ENCODE results near the gene SVEP1. TPM values are rescaled to one million over a fixed set of nuclear protein-coding genes. Genes with fewer than 3 reads are reported as not detected.
"Not testable (repeated sequence)": the region's sequence is repeated elsewhere in the genome, so short reads cannot be mapped to it uniquely, and the experiment has no call there.

Gene SVEP1
- total RNA-seq, 1 donor from 2014 or later: not detected

- intact Hi-C loops (cut with micrococcal nuclease): no loop called here
- Mint-ChIP-seq H3K27me3 (ENCODE audit: insufficient read depth) (no peaks in the 10 kb centered on the region), H3K36me3 (ENCODE audit: low read depth) (no peaks in the 10 kb centered on the region), H3K4me3 (no peak overlapping the region), H3K9me3 (no peaks in the 10 kb centered on the region), H3K27ac (no peak overlapping the region), H3K4me1 (ENCODE audit: low read depth) (no peaks in the 10 kb centered on the region)
- no peak for DNase-seq (ENCODE audit: low spot score)
Measured at GRCh38 chr9:110408598-110408997, 170.9 kb downstream of the SVEP1 start.

- DNase-seq (ENCODE audit: low spot score): no peak
- Mint-ChIP-seq H3K36me3 (ENCODE audit: low read depth) (no peaks in the 10 kb centered on the region), H3K9me3 (no peaks in the 10 kb centered on the region), H3K4me1 (ENCODE audit: low read depth) (no peaks in the 10 kb centered on the region), H3K4me3 (no peak overlapping the region), H3K27me3 (ENCODE audit: insufficient read depth) (peaks cover 5% of the 10 kb centered on the region), H3K27ac (no peak overlapping the region)
- intact Hi-C loops (cut with micrococcal nuclease): no loop called here
Measured at GRCh38 chr9:110405858-110406443, 173.6 kb downstream of the SVEP1 start.

GRCh38 chr9:110404473-110404872 lies 175.1 kb downstream of the SVEP1 start:
- Mint-ChIP-seq H3K4me3 (no peak overlapping the region), H3K4me1 (ENCODE audit: low read depth) (no peaks in the 10 kb centered on the region), H3K27ac (no peak overlapping the region), H3K27me3 (ENCODE audit: insufficient read depth) (peaks cover 5% of the 10 kb centered on the region), H3K9me3 (no peaks in the 10 kb centered on the region), H3K36me3 (ENCODE audit: low read depth) (no peaks in the 10 kb centered on the region)
- intact Hi-C loops (cut with micrococcal nuclease): loop anchor here (5.0 kb wide), 1 partner anchor 123 kb away; no protein-coding TSS in a partner anchor
- DNase-seq (ENCODE audit: low spot score): no peak

- no peak overlapping the region for H3K4me3 Mint-ChIP-seq
- no peaks in the 10 kb centered on the region for H3K36me3 Mint-ChIP-seq (ENCODE audit: low read depth)
- no peaks in the 10 kb centered on the region for H3K9me3 Mint-ChIP-seq
- no peak for DNase-seq (ENCODE audit: low spot score)
- peaks cover 5% of the 10 kb centered on the region for H3K27me3 Mint-ChIP-seq (ENCODE audit: insufficient read depth)
- intact Hi-C loops (cut with micrococcal nuclease): loop anchor here (5.0 kb wide), 1 partner anchor 127 kb away; no protein-coding TSS in a partner anchor
- no peak overlapping the region for H3K27ac Mint-ChIP-seq
- H3K4me1 Mint-ChIP-seq (ENCODE audit: low read depth): no peaks in the 10 kb centered on the region
Measured at GRCh38 chr9:110399983-110400382, 179.6 kb downstream of the SVEP1 start.

GRCh38 chr9:110398992-110399391 lies 180.5 kb downstream of the SVEP1 start:
- H3K4me1 Mint-ChIP-seq (ENCODE audit: low read depth); intact Hi-C loops (cut with micrococcal nuclease); H3K27me3 Mint-ChIP-seq (ENCODE audit: insufficient read depth); DNase-seq (ENCODE audit: low spot score); H3K9me3 Mint-ChIP-seq; H3K36me3 Mint-ChIP-seq (ENCODE audit: low read depth); H3K4me3 Mint-ChIP-seq; H3K27ac Mint-ChIP-seq: not testable (repeated sequence)

GRCh38 chr9:110391826-110392485 lies 187.6 kb downstream of the SVEP1 start:
- no peak overlapping the region for H3K27ac Mint-ChIP-seq
- no peaks in the 10 kb centered on the region for H3K9me3 Mint-ChIP-seq
- intact Hi-C loops (cut with micrococcal nuclease): no loop called here
- no peak for DNase-seq (ENCODE audit: low spot score)
- no peaks in the 10 kb centered on the region for H3K36me3 Mint-ChIP-seq (ENCODE audit: low read depth)
- no peak overlapping the region for H3K4me3 Mint-ChIP-seq
- no peaks in the 10 kb centered on the region for H3K27me3 Mint-ChIP-seq (ENCODE audit: insufficient read depth)
- H3K4me1 Mint-ChIP-seq (ENCODE audit: low read depth): no peaks in the 10 kb centered on the region

GRCh38 chr9:110389148-110389750 lies 190.3 kb downstream of the SVEP1 start:
- Mint-ChIP-seq H3K4me1 (ENCODE audit: low read depth) (no peaks in the 10 kb centered on the region), H3K27me3 (ENCODE audit: insufficient read depth) (no peaks in the 10 kb centered on the region), H3K4me3 (no peak overlapping the region), H3K27ac (no peak overlapping the region), H3K36me3 (ENCODE audit: low read depth) (no peaks in the 10 kb centered on the region), H3K9me3 (no peaks in the 10 kb centered on the region)
- intact Hi-C loops (cut with micrococcal nuclease): no loop called here
- DNase-seq (ENCODE audit: low spot score): no peak

GRCh38 chr9:110383491-110383890 lies 196.1 kb downstream of the SVEP1 start:
- Mint-ChIP-seq H3K4me3 (no peak overlapping the region), H3K4me1 (ENCODE audit: low read depth) (no peaks in the 10 kb centered on the region), H3K9me3 (no peaks in the 10 kb centered on the region), H3K27me3 (ENCODE audit: insufficient read depth) (no peaks in the 10 kb centered on the region), H3K27ac (no peak overlapping the region), H3K36me3 (ENCODE audit: low read depth) (no peaks in the 10 kb centered on the region)
- no peak for DNase-seq (ENCODE audit: low spot score)
- intact Hi-C loops (cut with micrococcal nuclease): no loop called here

GRCh38 chr9:110382731-110383130 lies 196.8 kb downstream of the SVEP1 start:
- Mint-ChIP-seq H3K27me3 (ENCODE audit: insufficient read depth) (no peaks in the 10 kb centered on the region), H3K4me1 (ENCODE audit: low read depth) (no peaks in the 10 kb centered on the region), H3K9me3 (no peaks in the 10 kb centered on the region), H3K4me3 (no peak overlapping the region), H3K27ac (no peak overlapping the region), H3K36me3 (ENCODE audit: low read depth) (no peaks in the 10 kb centered on the region)
- intact Hi-C loops (cut with micrococcal nuclease): no loop called here
- no peak for DNase-seq (ENCODE audit: low spot score)

- no peak for DNase-seq (ENCODE audit: low spot score)
- Mint-ChIP-seq H3K4me1 (ENCODE audit: low read depth) (no peaks in the 10 kb centered on the region), H3K9me3 (no peaks in the 10 kb centered on the region), H3K36me3 (ENCODE audit: low read depth) (no peaks in the 10 kb centered on the region), H3K27me3 (ENCODE audit: insufficient read depth) (no peaks in the 10 kb centered on the region), H3K27ac (no peak overlapping the region), H3K4me3 (no peak overlapping the region)
- intact Hi-C loops (cut with micrococcal nuclease): no loop called here
Measured at GRCh38 chr9:110371411-110372007, 208.0 kb downstream of the SVEP1 start.

- no peaks in the 10 kb centered on the region for H3K36me3 Mint-ChIP-seq (ENCODE audit: low read depth)
- H3K4me3 Mint-ChIP-seq: no peak overlapping the region
- H3K4me1 Mint-ChIP-seq (ENCODE audit: low read depth): no peaks in the 10 kb centered on the region
- H3K27me3 Mint-ChIP-seq (ENCODE audit: insufficient read depth): no peaks in the 10 kb centered on the region
- intact Hi-C loops (cut with micrococcal nuclease): no loop called here
- H3K9me3 Mint-ChIP-seq: no peaks in the 10 kb centered on the region
- DNase-seq (ENCODE audit: low spot score): no peak
- H3K27ac Mint-ChIP-seq: no peak overlapping the region
Measured at GRCh38 chr9:110370315-110370714, 209.2 kb downstream of the SVEP1 start.

GRCh38 chr9:110364451-110364850 lies 215.1 kb downstream of the SVEP1 start:
- Mint-ChIP-seq H3K36me3 (ENCODE audit: low read depth) (no peaks in the 10 kb centered on the region), H3K4me3 (no peak overlapping the region)

GRCh38 chr9:110358992-110359391 lies 220.5 kb downstream of the SVEP1 start:
- DNase-seq (ENCODE audit: low spot score); H3K27me3 Mint-ChIP-seq (ENCODE audit: insufficient read depth); intact Hi-C loops (cut with micrococcal nuclease); H3K27ac Mint-ChIP-seq; H3K4me3 Mint-ChIP-seq; H3K4me1 Mint-ChIP-seq (ENCODE audit: low read depth); H3K36me3 Mint-ChIP-seq (ENCODE audit: low read depth); H3K9me3 Mint-ChIP-seq: not testable (repeated sequence)

More at GRCh38 chr9:110364451-110364850, 215.1 kb downstream of the SVEP1 start:
- intact Hi-C loops (cut with micrococcal nuclease): no loop called here
- peaks cover 3% of the 10 kb centered on the region for H3K27me3 Mint-ChIP-seq (ENCODE audit: insufficient read depth)
- H3K9me3 Mint-ChIP-seq: no peaks in the 10 kb centered on the region
- H3K4me1 Mint-ChIP-seq (ENCODE audit: low read depth): no peaks in the 10 kb centered on the region
- H3K27ac Mint-ChIP-seq: no peak overlapping the region
- DNase-seq (ENCODE audit: low spot score): no peak
